Neural cell (in vitro differentiated cells): ENCODE results near the gene CD300LF. TPM values are rescaled to one million over a fixed set of nuclear protein-coding genes. Genes with fewer than 3 reads are reported as not detected.
A peak's percentile ranks its signal among the peaks of the same experiment; 100 is the strongest.

ENCODE experiments used
- H2AFZ ChIP-seq: fragments of 200-600, 300-800 bp; sonication (generic), shearing (Covaris generic); 2 replicates; pipeline ENCODE4 v1.6.0; 2014; ENCODE audit warnings: low read depth, mild to moderate bottlenecking, antibody characterized with exemption, low read length, moderate library complexity
- H3F3A ChIP-seq: fragments of 200-600 bp; shearing (Covaris generic); 2 replicates; pipeline ENCODE4 v1.6.1; 2016; ENCODE audit warnings: mild to moderate bottlenecking, moderate library complexity, mixed read lengths, antibody characterized with exemption, low read length; ENCODE audit not compliant: insufficient read depth, poor library complexity, severe bottlenecking
- H3K27ac ChIP-seq: fragments of 200-600, 300-800 bp; sonication (generic), shearing (Covaris generic); 2 replicates; pipeline ENCODE4 v1.5.1; 2014; ENCODE audit warnings: mild to moderate bottlenecking, low read length, moderate library complexity
- H3K27me3 ChIP-seq: fragments of 300-800, 200-600 bp; sonication (generic), shearing (Covaris generic); 2 replicates; pipeline ENCODE4 v1.6.0; 2014; ENCODE audit warnings: mild to moderate bottlenecking, low read depth, low read length, moderate library complexity; ENCODE audit not compliant: insufficient read depth
- H3K36me3 ChIP-seq: fragments of 300-800, 200-600 bp; sonication (generic), shearing (Covaris generic); 2 replicates; pipeline ENCODE4 v1.5.1; 2014; ENCODE audit warnings: mild to moderate bottlenecking, antibody characterized with exemption, low read length, moderate library complexity; ENCODE audit not compliant: insufficient read depth
- H3K4me2 ChIP-seq: fragments of 300-800, 200-600 bp; sonication (generic), shearing (Covaris generic); 2 replicates; pipeline ENCODE4 v1.6.0; 2014; ENCODE audit warnings: mild to moderate bottlenecking, low read length
- H3K4me3 ChIP-seq: fragments of 300-800, 200-600 bp; sonication (generic), shearing (Covaris generic); 2 replicates; pipeline ENCODE4 v1.5.1; 2014; ENCODE audit warnings: mild to moderate bottlenecking, low read length, moderate library complexity
- H3K79me2 ChIP-seq: fragments of 200-600 bp; shearing (Covaris generic); replicated peaks from 2 replicates; pipeline ENCODE4 v1.6.0; 2014; ENCODE audit warnings: mild to moderate bottlenecking, low read length, moderate library complexity; ENCODE audit not compliant: insufficient read depth
- H3K9ac ChIP-seq: fragments of 300-800, 200-600 bp; sonication (generic), shearing (Covaris generic); 2 replicates; pipeline ENCODE4 v1.6.1; 2016; ENCODE audit warnings: mild to moderate bottlenecking, low read length, mixed read lengths
- H3K9me2 ChIP-seq: fragments of 200-600 bp; shearing (Covaris generic); 2 replicates; pipeline ENCODE4 v1.6.1; 2016; ENCODE audit warnings: mild to moderate bottlenecking, low read length, mixed read lengths; ENCODE audit not compliant: insufficient read depth
- H3K9me3 ChIP-seq: fragments of 200-600, 300-800 bp; sonication (generic), shearing (Covaris generic); 2 replicates; pipeline ENCODE4 v1.6.1; 2016; ENCODE audit warnings: mild to moderate bottlenecking, mixed run types, low read length, moderate library complexity, mixed read lengths
- H4K20me1 ChIP-seq: fragments of 200-600 bp; shearing (Covaris generic); 2 replicates; pipeline ENCODE4 v1.6.1; 2016; ENCODE audit warnings: mild to moderate bottlenecking, mixed run types; ENCODE audit not compliant: insufficient read depth
- EP300 ChIP-seq: fragments of 450-650 bp; conservative IDR thresholded peaks from 2 replicates; pipeline ENCODE4 v1.6.1; 2014; ENCODE audit warnings: antibody characterized with exemption, mild to moderate bottlenecking, moderate library complexity; ENCODE audit not compliant: poor library complexity, severe bottlenecking
- EZH2 ChIP-seq: fragments of 200-600, 300-800 bp; shearing (Covaris generic), sonication (generic); IDR thresholded peaks from 2 replicates; pipeline ENCODE4 v1.6.1; 2014; ENCODE audit warnings: antibody characterized with exemption, low read length, borderline replicate concordance, mild to moderate bottlenecking; ENCODE audit not compliant: insufficient read depth, poor library complexity, severe bottlenecking
- MXI1 ChIP-seq: fragments of 450-650 bp; conservative IDR thresholded peaks from 2 replicates; pipeline ENCODE4 v1.6.1; 2014; ENCODE audit warnings: antibody characterized with exemption, mild to moderate bottlenecking; ENCODE audit not compliant: poor library complexity, severe bottlenecking
- POLR2AphosphoS5 ChIP-seq: IDR thresholded peaks from 2 replicates; pipeline ENCODE4 v1.6.1; 2012
- RAD21 ChIP-seq: fragments of 450-650 bp; conservative IDR thresholded peaks from 2 replicates; pipeline ENCODE4 v1.6.1; 2014; ENCODE audit warnings: antibody characterized with exemption, mild to moderate bottlenecking, moderate library complexity
- SMC3 ChIP-seq: fragments of 450-650 bp; conservative IDR thresholded peaks from 2 replicates; pipeline ENCODE4 v1.6.1; 2014; ENCODE audit warnings: antibody characterized with exemption, mild to moderate bottlenecking, moderate library complexity; ENCODE audit not compliant: poor library complexity
- TAF1 ChIP-seq: IDR thresholded peaks from 2 replicates; pipeline ENCODE4 v1.6.1; 2012; ENCODE audit warnings: low read depth
- polyA plus RNA-seq: library from polyadenylated mRNA; depleted of rRNA; stranded (reverse); fragments of >200 nt; gene quantifications from 2 replicates; pipeline ENCODE4 v1.2.3, GENCODE V29; 2014
- TF ChIP-seq, protein P1 (sequence below): fragments of 450-650 bp; IDR thresholded peaks from 2 replicates; pipeline ENCODE4 v1.5.1; 2014; ENCODE audit warnings: antibody characterized with exemption, mild to moderate bottlenecking, moderate library complexity; ENCODE audit not compliant: poor library complexity, severe bottlenecking
- TF ChIP-seq, protein P2 (sequence below): IDR thresholded peaks from 2 replicates; pipeline ENCODE4 v1.6.1; 2012; ENCODE audit warnings: borderline replicate concordance

The CD300LF gene
- polyA plus RNA-seq, 1 donor from 2014 or later: not detected

DNA sequence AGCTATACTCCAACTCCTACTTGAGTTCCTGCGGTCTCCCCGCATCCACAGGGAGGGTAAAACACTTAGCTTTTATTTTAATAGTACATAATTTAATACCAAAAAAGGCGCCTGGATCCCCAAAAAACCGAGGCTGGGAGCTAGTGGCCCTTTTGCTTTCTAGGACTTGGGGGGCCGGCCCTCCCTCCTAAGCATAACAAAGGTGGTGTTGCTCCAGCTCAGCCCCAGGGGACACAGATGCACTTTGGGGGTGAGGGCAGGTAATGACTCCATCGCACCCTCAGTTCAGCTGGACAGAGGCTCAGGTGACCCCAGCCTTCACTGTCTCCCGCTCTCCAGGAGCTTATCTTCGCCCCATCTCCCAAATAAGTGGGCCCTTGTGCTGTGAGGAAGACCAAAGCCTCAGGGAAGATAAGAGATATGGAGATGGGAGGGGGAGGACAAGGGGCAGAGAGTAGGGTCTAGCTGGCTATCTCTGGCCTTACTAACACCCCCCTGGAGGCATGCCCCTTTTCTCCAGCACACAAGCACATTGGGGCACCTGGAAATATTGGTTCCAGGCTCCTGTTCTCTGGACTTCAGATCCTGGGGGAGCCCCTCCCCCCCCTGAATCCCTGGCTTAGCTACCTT lies 32.9 kb upstream of the CD300LF start:
- TF ChIP-seq POLR2AphosphoS5 (no peak), RAD21 (no peak), SMC3 (no peak)
- TF ChIP-seq, protein P1, sequence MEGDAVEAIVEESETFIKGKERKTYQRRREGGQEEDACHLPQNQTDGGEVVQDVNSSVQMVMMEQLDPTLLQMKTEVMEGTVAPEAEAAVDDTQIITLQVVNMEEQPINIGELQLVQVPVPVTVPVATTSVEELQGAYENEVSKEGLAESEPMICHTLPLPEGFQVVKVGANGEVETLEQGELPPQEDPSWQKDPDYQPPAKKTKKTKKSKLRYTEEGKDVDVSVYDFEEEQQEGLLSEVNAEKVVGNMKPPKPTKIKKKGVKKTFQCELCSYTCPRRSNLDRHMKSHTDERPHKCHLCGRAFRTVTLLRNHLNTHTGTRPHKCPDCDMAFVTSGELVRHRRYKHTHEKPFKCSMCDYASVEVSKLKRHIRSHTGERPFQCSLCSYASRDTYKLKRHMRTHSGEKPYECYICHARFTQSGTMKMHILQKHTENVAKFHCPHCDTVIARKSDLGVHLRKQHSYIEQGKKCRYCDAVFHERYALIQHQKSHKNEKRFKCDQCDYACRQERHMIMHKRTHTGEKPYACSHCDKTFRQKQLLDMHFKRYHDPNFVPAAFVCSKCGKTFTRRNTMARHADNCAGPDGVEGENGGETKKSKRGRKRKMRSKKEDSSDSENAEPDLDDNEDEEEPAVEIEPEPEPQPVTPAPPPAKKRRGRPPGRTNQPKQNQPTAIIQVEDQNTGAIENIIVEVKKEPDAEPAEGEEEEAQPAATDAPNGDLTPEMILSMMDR: no peak
- H3K27ac ChIP-seq: no peak overlapping the region

DNA sequence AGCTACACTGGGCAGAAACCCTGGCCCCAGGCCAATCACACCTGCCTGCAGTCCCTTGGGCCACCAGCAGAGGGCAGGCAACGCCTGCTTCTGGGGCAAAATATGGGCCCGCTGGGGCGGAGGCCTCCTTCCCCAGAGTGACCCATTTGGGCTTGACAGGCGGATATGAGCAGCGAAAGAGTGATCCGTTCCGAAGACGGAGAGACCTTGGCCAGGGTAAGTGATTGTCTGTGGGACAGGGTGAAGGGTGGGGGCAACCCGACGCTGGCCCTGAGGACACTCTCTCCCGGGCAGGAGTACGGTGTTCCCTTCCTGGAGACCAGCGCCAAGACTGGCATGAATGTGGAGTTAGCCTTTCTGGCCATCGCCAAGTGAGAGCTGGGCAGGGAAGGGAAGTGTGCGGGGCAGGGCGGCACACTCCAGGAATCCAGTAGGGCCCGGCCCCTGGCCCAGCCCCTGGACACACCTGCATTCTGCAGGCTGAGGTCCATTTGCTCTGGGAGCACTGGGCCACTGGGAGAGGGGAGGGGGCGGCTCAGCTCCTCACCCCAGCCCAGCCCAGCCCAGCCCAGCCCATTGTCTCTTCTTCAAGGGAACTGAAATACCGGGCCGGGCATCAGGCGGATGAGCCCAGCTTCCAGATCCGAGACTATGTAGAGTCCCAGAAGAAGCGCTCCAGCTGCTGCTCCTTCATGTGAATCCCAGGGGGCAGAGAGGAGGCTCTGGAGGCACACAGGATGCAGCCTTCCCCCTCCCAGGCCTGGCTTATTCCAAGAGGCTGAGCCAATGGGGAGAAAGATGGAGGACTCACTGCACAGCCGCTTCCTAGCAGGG lies 32.2 kb upstream of the CD300LF start:
- TF ChIP-seq POLR2AphosphoS5 (no peak), SMC3 (peak; percentile 27), EZH2 (no peak), RAD21 (peak; percentile 54), MXI1 (no peak), TAF1 (no peak), EP300 (no peak)
- TF ChIP-seq, protein P1: peak; percentile 60
- TF ChIP-seq, protein P2, sequence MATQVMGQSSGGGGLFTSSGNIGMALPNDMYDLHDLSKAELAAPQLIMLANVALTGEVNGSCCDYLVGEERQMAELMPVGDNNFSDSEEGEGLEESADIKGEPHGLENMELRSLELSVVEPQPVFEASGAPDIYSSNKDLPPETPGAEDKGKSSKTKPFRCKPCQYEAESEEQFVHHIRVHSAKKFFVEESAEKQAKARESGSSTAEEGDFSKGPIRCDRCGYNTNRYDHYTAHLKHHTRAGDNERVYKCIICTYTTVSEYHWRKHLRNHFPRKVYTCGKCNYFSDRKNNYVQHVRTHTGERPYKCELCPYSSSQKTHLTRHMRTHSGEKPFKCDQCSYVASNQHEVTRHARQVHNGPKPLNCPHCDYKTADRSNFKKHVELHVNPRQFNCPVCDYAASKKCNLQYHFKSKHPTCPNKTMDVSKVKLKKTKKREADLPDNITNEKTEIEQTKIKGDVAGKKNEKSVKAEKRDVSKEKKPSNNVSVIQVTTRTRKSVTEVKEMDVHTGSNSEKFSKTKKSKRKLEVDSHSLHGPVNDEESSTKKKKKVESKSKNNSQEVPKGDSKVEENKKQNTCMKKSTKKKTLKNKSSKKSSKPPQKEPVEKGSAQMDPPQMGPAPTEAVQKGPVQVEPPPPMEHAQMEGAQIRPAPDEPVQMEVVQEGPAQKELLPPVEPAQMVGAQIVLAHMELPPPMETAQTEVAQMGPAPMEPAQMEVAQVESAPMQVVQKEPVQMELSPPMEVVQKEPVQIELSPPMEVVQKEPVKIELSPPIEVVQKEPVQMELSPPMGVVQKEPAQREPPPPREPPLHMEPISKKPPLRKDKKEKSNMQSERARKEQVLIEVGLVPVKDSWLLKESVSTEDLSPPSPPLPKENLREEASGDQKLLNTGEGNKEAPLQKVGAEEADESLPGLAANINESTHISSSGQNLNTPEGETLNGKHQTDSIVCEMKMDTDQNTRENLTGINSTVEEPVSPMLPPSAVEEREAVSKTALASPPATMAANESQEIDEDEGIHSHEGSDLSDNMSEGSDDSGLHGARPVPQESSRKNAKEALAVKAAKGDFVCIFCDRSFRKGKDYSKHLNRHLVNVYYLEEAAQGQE: no peak
- Histone ChIP-seq H3K27me3 (peaks cover 25% of the 10 kb centered on the region), H3K9me2 (no peaks in the 10 kb centered on the region), H3F3A (no peaks in the 10 kb centered on the region), H3K79me2 (no peaks in the 10 kb centered on the region), H2AFZ (no peak overlapping the region), H3K27ac (no peak overlapping the region), H4K20me1 (no peaks in the 10 kb centered on the region), H3K9ac (no peak overlapping the region), H3K4me2 (no peak overlapping the region), H3K4me3 (no peak overlapping the region), H3K36me3 (no peaks in the 10 kb centered on the region), H3K9me3 (no peaks in the 10 kb centered on the region)

More for the DNA sequence above, 32.9 kb upstream of the CD300LF start:
- no peaks in the 10 kb centered on the region for H3F3A ChIP-seq
- H3K27me3 ChIP-seq: peaks cover 25% of the 10 kb centered on the region
- H3K36me3 ChIP-seq: no peaks in the 10 kb centered on the region
- H3K4me2 ChIP-seq: no peak overlapping the region
- no peak overlapping the region for H2AFZ ChIP-seq
- H3K9ac ChIP-seq: no peak overlapping the region
- H4K20me1 ChIP-seq: no peaks in the 10 kb centered on the region
- H3K9me2 ChIP-seq: no peaks in the 10 kb centered on the region
- H3K79me2 ChIP-seq: no peaks in the 10 kb centered on the region
- H3K4me3 ChIP-seq: no peak overlapping the region
- no peaks in the 10 kb centered on the region for H3K9me3 ChIP-seq
